ENCODE data around the gene RERE. TPM values are rescaled to one million over a fixed set of nuclear protein-coding genes. Genes with fewer than 3 reads are reported as not detected.
"Not testable (repeated sequence)": the region's sequence is repeated elsewhere in the genome, so short reads cannot be mapped to it uniquely, and the experiment has no call there.

RERE gene
- polyA plus RNA-seq, 3 donors, result 118 to 137 (median 129) TPM

GRCh38 chr1:8812081-8812480 is 5.4 kb downstream of the RERE start:
- DNase-seq (ENCODE audit: low read depth in 3 of 3, low spot score in 2 of 3), result no peak

- no peak for DNase-seq (ENCODE audit: low read depth in 3 of 3, low spot score in 2 of 3)
These were observed 6.5 kb downstream of the RERE start for GRCh38 chr1:8810987-8811386.

DNA sequence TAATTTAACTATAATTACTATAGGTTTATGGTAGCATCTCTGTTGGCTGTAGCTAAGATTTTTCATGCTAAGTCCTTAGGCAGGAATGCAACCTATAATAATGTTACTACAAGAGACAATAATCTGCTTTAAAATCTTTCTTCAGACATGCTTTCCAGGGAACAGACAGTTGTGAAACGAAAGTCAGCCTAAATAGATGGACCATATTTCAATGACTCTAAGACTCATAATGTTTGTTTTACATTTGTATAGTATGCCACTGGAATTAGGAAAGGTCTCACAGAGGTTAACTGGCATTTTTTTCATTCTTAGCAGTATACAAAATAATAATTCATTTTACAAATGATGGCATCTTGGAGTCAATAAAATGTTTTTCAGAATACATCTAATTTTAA is 8.1 kb downstream of the RERE start:
- no peak for DNase-seq (ENCODE audit: low read depth in 3 of 3, low spot score in 2 of 3)

- DNase-seq (ENCODE audit: low read depth in 3 of 3, low spot score in 2 of 3), result no peak
These were observed 10.4 kb downstream of the RERE start for GRCh38 chr1:8807004-8807403.

- DNase-seq (ENCODE audit: low read depth in 3 of 3, low spot score in 2 of 3), result no peak
These were observed 17.0 kb downstream of the RERE start for GRCh38 chr1:8800416-8800815.

DNA sequence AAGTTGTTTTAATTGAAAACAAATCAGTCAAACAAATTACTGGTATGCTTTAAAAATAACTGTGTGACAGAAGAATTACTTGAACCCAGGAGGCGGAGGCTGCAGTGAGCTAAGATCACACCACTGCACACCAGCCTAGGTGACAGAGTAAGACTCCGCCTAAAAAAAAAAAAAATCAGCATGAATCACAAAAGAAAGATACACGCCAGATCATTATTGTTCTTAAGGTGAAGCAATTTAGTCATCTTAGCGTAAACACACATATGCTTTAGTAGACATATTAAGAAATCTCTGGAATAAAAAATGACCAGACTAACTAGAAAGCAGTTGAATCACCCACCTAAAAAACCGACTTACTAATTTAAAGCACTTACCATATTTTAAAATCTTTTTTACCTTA is 20.2 kb downstream of the RERE start:
- no peak for DNase-seq (ENCODE audit: low read depth in 3 of 3, low spot score in 2 of 3)

DNA sequence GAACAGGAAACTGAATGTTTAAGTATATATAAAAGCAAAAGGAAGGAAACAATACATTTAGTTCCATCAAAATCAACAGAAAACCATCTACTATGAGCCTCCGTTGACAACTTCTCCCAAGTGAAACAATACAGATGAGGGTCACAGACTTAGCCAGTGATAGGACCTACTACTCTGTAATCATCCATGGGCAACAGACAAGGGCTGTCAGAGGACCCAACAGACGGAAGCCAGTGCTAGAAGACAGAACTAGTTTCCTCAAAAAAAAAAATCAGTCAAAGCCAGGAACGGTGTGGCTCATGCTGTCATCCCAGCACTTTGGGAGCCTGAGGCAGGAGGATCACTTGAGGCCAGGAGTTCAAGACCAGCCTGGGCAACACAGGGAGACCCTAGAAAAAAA is 20.6 kb downstream of the RERE start:
- no peak for DNase-seq (ENCODE audit: low read depth in 3 of 3, low spot score in 2 of 3)

GRCh38 chr1:8794605-8795004 is 22.8 kb downstream of the RERE start:
- DNase-seq (ENCODE audit: low read depth in 3 of 3, low spot score in 2 of 3), result no peak

DNA sequence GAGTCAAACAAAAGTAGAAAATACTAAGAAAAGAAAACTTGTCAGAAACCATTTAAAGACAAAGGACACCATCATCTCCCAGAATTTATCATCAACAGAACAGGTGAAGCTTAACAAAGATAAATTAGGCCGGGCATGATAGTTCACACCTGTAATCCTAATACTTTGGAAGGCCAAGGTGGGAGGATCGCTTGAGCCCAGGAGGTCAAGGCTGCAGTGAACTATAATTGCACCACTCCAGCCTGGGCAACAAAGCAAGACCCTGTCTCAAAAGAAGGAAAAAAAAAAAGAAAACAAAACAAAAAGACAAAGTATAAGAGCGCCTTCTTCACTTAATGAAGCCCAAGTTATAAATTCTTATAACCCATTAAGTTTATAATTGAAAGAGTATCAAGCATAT is 25.6 kb downstream of the RERE start:
- DNase-seq (ENCODE audit: low read depth in 3 of 3, low spot score in 2 of 3), result no peak

DNA sequence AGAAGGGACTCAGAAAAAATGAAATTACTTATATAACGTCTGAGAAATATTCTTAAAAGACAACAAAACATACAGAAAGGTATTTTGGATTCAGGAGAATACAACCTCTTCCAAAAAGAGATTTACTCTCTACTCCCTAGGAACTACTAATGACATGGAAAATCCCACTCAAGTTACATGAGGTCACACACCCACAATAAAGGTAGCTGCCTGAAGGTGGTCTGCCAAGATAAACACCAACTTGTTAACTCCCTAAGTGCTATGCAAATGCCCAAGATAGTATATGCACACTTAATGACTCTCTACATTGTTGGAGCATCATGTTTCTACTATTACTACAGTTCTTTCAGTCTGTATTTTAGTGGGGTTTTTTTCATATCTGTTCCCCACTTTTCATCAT is 26.5 kb downstream of the RERE start:
- DNase-seq (ENCODE audit: low read depth in 3 of 3, low spot score in 2 of 3), result no peak

GRCh38 chr1:8790478-8790877 is 27.0 kb downstream of the RERE start:
- no peak for DNase-seq (ENCODE audit: low read depth in 3 of 3, low spot score in 2 of 3)

DNA sequence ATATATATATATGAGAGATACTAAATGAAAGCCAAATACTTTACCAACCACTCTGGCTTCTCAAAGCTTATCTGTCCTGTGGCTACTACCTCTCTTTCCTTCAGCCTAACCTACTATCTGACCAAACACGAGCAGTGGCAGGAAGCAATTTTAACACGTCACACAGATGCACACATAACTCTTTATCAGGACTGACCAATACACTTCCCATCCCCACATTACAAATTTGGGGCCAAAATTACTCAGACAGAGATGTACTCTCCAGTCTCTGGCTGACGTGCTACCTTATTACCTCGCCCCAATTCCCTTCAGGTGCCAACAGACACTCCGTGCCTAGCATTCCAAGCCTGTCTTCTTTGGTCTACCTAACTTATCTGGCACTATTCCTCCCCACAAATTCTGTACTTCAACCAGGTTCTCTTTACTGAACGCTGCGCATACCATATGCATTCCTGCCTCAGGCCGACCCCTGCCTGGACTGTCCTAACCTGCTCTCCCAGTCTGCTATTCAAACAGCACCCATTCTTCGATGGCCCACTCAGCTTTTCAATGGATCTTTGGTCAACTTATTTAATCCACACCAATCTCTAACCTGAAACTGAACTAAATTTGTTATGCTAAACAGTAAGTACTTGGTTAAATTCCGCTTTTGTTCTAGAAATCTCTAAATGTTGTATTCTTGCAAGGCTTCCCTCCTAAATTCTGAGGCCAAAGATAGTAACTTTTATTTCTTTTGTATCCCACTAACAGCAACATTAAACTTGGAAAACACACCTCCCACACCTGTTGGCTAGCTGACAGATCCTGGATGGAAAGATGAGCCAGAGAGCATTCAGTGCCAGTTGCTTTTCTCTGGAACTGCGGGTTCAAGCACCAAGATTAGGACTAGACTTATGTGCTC is 27.9 kb downstream of the RERE start:
- no peak for DNase-seq (ENCODE audit: low read depth in 3 of 3, low spot score in 2 of 3)

DNA sequence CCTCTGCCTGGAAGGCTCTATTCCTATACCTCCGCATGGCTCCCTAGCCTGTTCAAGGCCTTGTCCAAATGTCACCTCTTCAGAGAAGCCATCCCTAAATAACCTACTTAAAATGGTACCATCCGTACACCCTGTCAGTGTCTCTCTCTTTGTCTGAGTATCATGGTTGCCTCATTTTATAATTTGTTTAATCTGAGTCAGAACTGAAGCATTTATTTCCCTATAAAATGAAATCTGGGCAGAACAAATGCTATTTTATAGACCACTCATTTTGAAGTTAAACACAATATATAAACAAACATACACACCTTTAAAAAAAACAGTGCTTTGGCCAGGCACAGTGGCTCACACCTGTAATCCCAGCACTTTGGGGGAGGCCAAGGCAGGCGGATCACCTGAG is 30.2 kb downstream of the RERE start:
- no peak for DNase-seq (ENCODE audit: low read depth in 3 of 3, low spot score in 2 of 3)

DNA sequence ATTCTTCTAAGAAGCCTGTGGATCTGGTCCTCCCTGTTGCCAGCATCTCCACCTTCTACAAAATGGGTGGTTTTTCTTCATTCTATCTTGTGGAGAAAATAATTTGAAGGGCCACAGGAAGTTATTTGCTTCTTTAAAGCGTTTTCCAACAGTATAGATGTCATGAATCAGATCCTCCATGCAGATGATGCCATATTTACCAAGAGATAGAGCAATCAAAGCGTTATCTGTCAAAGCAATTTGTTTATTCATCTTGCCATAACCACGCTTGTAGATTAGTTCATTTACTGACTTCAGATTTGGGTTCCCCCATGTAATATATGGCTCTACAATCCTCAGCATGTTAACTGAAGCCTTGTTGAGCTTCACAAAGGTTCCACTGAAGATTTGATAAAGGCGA is 31.2 kb downstream of the RERE start:
- DNase-seq (ENCODE audit: low read depth in 3 of 3, low spot score in 2 of 3), result not testable (repeated sequence)

DNA sequence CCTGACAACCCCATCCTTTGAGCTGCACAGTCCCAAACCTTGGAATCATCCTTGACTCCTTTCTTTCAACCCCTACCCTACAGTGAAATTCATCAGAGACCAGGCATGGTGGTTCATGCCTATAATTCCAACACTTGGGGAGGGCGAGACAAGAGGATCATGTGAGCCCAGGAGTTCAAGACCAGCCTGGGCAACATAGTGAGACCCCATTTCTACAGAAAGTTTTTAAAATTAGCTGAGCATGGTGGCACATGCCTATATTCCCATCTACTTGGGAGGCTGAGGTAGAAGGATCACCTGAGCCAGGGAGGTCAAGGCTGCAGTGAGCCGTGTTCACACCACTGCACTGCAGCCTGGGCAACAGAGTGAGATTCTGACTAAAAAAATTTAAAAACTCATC is 34.5 kb downstream of the RERE start:
- DNase-seq (ENCODE audit: low read depth in 3 of 3, low spot score in 2 of 3), result no peak

DNA sequence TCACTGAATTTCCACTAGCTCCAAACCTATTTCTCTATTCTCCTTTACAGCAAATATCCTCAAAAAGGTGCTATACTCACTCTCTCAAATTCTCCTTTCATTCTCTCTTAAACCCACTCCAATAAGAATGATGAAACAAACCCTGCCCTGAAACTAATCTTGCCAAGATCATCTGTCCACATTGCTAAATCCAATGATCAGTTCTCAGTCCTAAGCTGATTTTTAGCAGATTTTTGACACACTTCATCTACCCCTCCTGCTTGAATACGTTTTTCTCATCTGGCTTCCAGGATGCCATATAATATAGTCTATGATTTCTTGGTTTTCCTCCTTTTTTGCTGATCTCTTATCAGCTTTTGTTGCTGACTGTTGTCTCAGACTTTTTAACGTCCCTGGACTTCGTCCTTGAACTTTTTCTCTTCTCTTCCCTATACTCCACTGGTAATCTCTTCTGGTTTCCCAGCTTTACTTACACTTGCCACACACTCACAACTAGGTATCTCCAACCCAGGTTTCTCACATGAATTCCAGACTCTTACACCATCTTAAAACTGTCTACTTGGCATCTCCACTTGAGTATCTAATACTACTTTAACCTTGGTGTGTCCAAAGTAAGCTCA is 35.3 kb downstream of the RERE start:
- no peak for DNase-seq (ENCODE audit: low read depth in 3 of 3, low spot score in 2 of 3)

DNA sequence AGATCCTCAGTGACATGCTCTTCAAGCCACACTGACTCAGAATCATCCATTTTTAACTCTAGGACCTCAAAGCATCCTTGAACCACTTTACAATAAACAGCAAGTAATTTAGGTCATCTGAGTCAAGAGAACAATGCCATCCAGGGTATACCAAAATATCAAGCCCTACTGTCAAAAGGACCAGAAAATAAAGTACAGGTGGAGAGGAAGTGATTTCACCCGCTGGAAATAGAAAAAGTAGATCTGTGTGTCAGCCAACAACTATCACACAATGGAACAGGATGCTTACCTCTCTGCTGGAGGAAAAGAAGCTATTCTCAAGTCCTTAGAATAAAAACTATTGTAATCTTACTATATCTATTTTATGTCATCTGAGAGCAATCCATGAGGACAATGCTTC is 37.0 kb downstream of the RERE start:
- no peak for DNase-seq (ENCODE audit: low read depth in 3 of 3, low spot score in 2 of 3)

GRCh38 chr1:8777867-8778266 is 39.6 kb downstream of the RERE start:
- no peak for DNase-seq (ENCODE audit: low read depth in 3 of 3, low spot score in 2 of 3)

- no peak for DNase-seq (ENCODE audit: low read depth in 3 of 3, low spot score in 2 of 3)
These were observed 41.3 kb downstream of the RERE start for GRCh38 chr1:8776104-8776503.

GRCh38 chr1:8767006-8767405 is 50.4 kb downstream of the RERE start:
- no peak for DNase-seq (ENCODE audit: low read depth in 3 of 3, low spot score in 2 of 3)

- no peak for DNase-seq (ENCODE audit: low read depth in 3 of 3, low spot score in 2 of 3)
These were observed 52.2 kb downstream of the RERE start for GRCh38 chr1:8765198-8765597.

DNA sequence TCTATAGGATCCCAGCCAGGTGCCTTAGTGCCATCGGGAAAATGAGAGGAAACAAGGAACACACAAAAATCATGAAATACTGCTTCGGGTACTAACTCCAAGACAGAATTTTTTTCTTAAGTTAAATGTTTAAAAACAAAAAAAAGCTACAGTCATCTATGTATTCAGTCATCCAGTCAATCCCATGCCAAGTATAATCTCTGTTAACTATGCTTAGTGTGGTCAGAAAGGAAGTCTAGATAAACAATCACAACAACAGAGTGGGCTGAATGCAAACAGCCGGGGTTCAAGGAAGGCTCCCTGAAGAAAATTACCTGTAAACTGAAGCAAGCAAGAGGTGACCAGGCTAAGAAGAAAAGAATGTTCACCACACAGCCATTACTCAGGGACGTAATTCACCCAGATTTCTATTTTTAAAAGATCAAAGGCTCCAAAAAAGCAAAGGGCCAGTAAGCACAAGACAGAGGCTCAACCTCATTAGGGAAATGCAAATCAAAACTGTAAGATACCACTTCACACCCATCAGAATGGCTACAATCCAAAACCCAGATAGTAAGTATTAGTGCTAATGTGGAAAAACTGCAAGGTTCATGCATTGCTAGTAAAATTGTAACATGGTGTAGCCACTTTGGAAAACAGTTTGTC is 53.0 kb downstream of the RERE start:
- DNase-seq (ENCODE audit: low read depth in 3 of 3, low spot score in 2 of 3), result no peak

All from right renal cortex interstitium (tissue), 3 donors.